ENCODE measurements around the gene DNAJC1. TPM values are rescaled to one million over a fixed set of nuclear protein-coding genes. Genes with fewer than 3 reads are reported as not detected.

DNAJC1 gene
- total and polyA plus RNA-seq, 10 of the 15 experiments (the other 5 are each of a cell fraction or from before 2014, with no cell fraction given), result 2.5 to 39.3 (median 20.4) TPM

DNA sequence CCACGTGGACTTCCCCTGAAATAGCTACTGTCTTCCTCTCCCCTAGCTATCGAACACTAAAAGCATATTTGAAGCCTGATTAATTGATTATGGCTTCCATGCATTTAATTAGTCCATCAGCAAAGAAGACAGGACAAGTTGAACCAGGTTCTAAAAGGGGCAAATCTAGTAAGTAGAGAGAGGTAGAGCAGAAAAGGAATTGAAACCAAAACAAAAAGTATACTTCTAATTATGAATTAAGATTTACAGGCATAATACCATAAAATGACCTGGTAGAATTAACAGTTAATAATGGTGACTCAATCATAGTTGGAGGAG lies 393 bp upstream of the DNAJC1 start (continued):
- TF ChIP-seq, protein P1, sequence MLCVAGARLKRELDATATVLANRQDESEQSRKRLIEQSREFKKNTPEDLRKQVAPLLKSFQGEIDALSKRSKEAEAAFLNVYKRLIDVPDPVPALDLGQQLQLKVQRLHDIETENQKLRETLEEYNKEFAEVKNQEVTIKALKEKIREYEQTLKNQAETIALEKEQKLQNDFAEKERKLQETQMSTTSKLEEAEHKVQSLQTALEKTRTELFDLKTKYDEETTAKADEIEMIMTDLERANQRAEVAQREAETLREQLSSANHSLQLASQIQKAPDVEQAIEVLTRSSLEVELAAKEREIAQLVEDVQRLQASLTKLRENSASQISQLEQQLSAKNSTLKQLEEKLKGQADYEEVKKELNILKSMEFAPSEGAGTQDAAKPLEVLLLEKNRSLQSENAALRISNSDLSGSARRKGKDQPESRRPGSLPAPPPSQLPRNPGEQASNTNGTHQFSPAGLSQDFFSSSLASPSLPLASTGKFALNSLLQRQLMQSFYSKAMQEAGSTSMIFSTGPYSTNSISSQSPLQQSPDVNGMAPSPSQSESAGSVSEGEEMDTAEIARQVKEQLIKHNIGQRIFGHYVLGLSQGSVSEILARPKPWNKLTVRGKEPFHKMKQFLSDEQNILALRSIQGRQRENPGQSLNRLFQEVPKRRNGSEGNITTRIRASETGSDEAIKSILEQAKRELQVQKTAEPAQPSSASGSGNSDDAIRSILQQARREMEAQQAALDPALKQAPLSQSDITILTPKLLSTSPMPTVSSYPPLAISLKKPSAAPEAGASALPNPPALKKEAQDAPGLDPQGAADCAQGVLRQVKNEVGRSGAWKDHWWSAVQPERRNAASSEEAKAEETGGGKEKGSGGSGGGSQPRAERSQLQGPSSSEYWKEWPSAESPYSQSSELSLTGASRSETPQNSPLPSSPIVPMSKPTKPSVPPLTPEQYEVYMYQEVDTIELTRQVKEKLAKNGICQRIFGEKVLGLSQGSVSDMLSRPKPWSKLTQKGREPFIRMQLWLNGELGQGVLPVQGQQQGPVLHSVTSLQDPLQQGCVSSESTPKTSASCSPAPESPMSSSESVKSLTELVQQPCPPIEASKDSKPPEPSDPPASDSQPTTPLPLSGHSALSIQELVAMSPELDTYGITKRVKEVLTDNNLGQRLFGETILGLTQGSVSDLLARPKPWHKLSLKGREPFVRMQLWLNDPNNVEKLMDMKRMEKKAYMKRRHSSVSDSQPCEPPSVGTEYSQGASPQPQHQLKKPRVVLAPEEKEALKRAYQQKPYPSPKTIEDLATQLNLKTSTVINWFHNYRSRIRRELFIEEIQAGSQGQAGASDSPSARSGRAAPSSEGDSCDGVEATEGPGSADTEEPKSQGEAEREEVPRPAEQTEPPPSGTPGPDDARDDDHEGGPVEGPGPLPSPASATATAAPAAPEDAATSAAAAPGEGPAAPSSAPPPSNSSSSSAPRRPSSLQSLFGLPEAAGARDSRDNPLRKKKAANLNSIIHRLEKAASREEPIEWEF (IDR thresholded peaks at IDR 0.05; ENCODE audit: insufficient replicate concordance, low read depth, low read length), result peak; percentile 46
- no peak for TF ChIP-seq BMI1 (IDR thresholded peaks at IDR 0.05; ENCODE audit: borderline replicate concordance)
- TF ChIP-seq ESRRA (IDR thresholded peaks at IDR 0.05; ENCODE audit: low read length), result 0 out of 2 replicates have a peak, but pooled peaks have one; percentile 53
- TF ChIP-seq, protein P2, sequence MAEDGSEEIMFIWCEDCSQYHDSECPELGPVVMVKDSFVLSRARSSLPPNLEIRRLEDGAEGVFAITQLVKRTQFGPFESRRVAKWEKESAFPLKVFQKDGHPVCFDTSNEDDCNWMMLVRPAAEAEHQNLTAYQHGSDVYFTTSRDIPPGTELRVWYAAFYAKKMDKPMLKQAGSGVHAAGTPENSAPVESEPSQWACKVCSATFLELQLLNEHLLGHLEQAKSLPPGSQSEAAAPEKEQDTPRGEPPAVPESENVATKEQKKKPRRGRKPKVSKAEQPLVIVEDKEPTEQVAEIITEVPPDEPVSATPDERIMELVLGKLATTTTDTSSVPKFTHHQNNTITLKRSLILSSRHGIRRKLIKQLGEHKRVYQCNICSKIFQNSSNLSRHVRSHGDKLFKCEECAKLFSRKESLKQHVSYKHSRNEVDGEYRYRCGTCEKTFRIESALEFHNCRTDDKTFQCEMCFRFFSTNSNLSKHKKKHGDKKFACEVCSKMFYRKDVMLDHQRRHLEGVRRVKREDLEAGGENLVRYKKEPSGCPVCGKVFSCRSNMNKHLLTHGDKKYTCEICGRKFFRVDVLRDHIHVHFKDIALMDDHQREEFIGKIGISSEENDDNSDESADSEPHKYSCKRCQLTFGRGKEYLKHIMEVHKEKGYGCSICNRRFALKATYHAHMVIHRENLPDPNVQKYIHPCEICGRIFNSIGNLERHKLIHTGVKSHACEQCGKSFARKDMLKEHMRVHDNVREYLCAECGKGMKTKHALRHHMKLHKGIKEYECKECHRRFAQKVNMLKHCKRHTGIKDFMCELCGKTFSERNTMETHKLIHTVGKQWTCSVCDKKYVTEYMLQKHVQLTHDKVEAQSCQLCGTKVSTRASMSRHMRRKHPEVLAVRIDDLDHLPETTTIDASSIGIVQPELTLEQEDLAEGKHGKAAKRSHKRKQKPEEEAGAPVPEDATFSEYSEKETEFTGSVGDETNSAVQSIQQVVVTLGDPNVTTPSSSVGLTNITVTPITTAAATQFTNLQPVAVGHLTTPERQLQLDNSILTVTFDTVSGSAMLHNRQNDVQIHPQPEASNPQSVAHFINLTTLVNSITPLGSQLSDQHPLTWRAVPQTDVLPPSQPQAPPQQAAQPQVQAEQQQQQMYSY (CRISPR knock-in tag; IDR thresholded peaks at IDR 0.05), result 0 out of 2 replicates have a peak, but pooled peaks have one; percentile 38
- 0 out of 2 replicates have a peak, but pooled peaks have one; percentile 15 for TF ChIP-seq SPI1 (IDR thresholded peaks at IDR 0.05; ENCODE audit: borderline replicate concordance, insufficient read depth, low read depth, low read length)

Measured in GM12878 (cell line).